HL-60 (cell line): ENCODE data around the gene IMPG2.

Experiments
- DNase-seq, 2 experiments: peaks; one replicate each; pipeline ENCODE4 v3.0.0-alpha.2; 2010 to 2020; ENCODE audit warnings: low read depth in 1 of 2, low spot score in 1 of 2
- H3K27ac ChIP-seq: fragments of 250-450 bp; sonication (Bioruptor Pico); replicated peaks from 2 replicates; pipeline ENCODE4 v1.5.1; 2020; ENCODE audit warnings: mild to moderate bottlenecking, moderate library complexity
- H3K27me3 ChIP-seq: fragments of 250-450 bp; sonication (Bioruptor Pico); 2 replicates; pipeline ENCODE4 v1.5.1; 2021; ENCODE audit warnings: mild to moderate bottlenecking, moderate library complexity; ENCODE audit not compliant: insufficient read depth, poor library complexity, severe bottlenecking
- H3K4me3 ChIP-seq: replicated peaks from 2 replicates; pipeline ENCODE4 v1.5.1; 2011; ENCODE audit warnings: mild to moderate bottlenecking, control low read depth, low read length; ENCODE audit not compliant: insufficient read depth
- CTCF ChIP-seq: IDR thresholded peaks from one replicate; pipeline ENCODE4 v1.5.1; 2011; ENCODE audit warnings: low read length, control low read depth, inconsistent platforms; ENCODE audit not compliant: insufficient read depth
- GABPA ChIP-seq: IDR thresholded peaks from 2 replicates; pipeline ENCODE4 v1.6.1; 2012; ENCODE audit warnings: low read depth
- POLR2AphosphoS5 ChIP-seq: IDR thresholded peaks from 2 replicates; pipeline ENCODE4 v1.6.1; 2012; ENCODE audit warnings: low read depth
- REST ChIP-seq: IDR thresholded peaks from 2 replicates; pipeline ENCODE4 v1.6.1; 2012; ENCODE audit warnings: low read depth; ENCODE audit not compliant: insufficient replicate concordance
- SPI1 ChIP-seq: IDR thresholded peaks from 2 replicates; pipeline ENCODE4 v1.6.1; 2012; ENCODE audit warnings: low read depth, mild to moderate bottlenecking, borderline replicate concordance

The IMPG2 gene

GRCh38 chr3:101228441-101228840 is 91.9 kb downstream of the IMPG2 start:
- no peak for TF ChIP-seq SPI1
- TF ChIP-seq POLR2AphosphoS5 = no peak
- TF ChIP-seq CTCF = no peak
- no peak for DNase-seq
- H3K27ac ChIP-seq = no peak overlapping the region
- H3K4me3 ChIP-seq = no peak overlapping the region
- H3K27me3 ChIP-seq = no peaks in the 10 kb centered on the region

- TF ChIP-seq GABPA = no peak
- TF ChIP-seq CTCF = no peak
- no peak for TF ChIP-seq SPI1
- TF ChIP-seq REST = no peak
- no peak for TF ChIP-seq POLR2AphosphoS5
- Histone ChIP-seq H3K27me3 (no peaks in the 10 kb centered on the region), H3K27ac (no peak overlapping the region), H3K4me3 (no peak overlapping the region)
- no peak for DNase-seq
Measured at GRCh38 chr3:101224739-101225138, 95.6 kb downstream of the IMPG2 start.

GRCh38 chr3:101223016-101223415 is 97.4 kb downstream of the IMPG2 start:
- no peak for DNase-seq
- Histone ChIP-seq H3K4me3 (no peak overlapping the region), H3K27ac (no peak overlapping the region), H3K27me3 (no peaks in the 10 kb centered on the region)
- TF ChIP-seq GABPA (no peak), SPI1 (no peak), POLR2AphosphoS5 (no peak), CTCF (no peak), REST (no peak)

- H3K27ac ChIP-seq = no peak overlapping the region
- no peak overlapping the region for H3K4me3 ChIP-seq
- no peak for DNase-seq
- H3K27me3 ChIP-seq = no peaks in the 10 kb centered on the region
- TF ChIP-seq SPI1 (no peak), REST (no peak), GABPA (no peak), POLR2AphosphoS5 (no peak), CTCF (no peak)
Measured at GRCh38 chr3:101219842-101220560, 100.4 kb downstream of the IMPG2 start.
